ENCODE measurements around the gene PRSS1.
"Not testable (repeated sequence)": the region's sequence is repeated elsewhere in the genome, so short reads cannot be mapped to it uniquely, and the experiment has no call there.

PRSS1 gene

GRCh38 chr7:142749218-142749993, at the start of gene PRSS1:
Gene PRSS1, plus strand, starts transcription at chr7:142749472. Its CDS starts 13 bp downstream, at chr7:142749485.
- no peak for DNase-seq

DNA sequence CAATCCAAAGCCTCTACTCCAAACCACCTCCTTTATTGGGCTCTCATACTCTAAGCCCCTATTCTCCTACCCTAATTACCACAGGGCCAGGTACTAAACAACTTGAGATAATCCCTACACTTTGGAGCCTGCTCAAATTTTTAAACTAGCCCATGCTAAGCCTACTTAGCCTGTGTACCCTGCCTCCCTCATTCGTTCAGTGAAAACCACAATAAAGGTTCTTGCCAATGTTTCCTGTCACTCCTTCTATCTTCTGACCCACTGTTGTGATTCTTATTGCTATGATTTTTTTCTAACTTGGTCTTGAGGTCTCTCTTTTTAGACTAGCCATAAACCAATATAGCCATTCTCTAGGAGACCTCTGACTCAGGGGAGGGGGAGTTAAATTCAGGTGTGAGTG, 48.3 kb upstream of the PRSS1 start:
- DNase-seq: not testable (repeated sequence)

DNA sequence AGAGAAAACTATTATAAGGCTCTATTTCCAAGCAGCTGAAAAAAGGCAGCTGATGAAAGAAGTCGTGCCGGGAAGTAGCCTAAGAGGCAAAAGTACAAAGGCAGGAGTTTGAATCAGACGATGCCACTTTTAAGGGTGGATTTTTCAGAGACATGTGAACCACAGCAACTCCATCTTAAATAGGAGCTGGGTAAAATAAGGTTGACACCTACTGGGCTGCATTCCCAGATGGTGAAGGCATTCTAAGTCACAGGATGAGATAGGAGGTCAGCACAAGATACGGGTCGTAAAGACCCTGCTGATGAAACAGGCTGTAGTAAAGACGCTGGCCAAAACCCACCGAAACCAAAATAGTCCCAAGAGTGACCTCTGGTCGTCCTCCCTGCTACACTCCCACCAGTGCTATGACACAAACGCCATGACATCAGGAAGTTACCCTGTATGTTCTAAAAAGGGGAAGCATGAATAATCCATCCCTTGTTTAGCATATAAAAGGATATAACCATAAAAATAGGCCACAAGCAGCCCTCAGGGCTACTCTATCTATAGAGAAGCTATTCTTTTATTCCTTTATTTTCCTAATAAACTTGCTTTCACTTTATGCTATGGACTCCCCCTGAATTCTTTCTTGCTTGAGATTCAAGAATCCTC, 45.5 kb upstream of the PRSS1 start:
- DNase-seq: peak; percentile 9

- DNase-seq: not testable (repeated sequence)
Observed at GRCh38 chr7:142708726-142709125, 40.5 kb upstream of the PRSS1 start.

DNA sequence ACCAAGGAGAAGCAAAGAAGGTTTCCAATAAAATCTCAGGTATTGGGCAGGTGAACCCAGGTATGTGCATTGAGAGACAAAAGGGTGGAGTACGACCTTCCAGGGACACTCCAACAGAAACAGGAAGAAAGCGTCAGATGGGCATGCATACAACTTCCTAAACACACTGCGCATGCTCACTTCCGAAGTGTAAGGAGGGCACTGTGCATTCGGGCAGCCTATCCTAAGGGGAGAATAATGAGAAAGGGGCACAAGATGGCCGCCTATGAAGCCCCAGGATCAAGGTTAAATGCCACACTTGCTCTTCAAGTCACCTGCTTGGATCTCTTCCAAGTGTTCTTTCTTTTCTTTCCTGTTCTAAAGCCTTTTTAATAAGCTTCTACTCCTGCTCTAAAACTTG, 39.4 kb upstream of the PRSS1 start:
- no peak for DNase-seq

DNA sequence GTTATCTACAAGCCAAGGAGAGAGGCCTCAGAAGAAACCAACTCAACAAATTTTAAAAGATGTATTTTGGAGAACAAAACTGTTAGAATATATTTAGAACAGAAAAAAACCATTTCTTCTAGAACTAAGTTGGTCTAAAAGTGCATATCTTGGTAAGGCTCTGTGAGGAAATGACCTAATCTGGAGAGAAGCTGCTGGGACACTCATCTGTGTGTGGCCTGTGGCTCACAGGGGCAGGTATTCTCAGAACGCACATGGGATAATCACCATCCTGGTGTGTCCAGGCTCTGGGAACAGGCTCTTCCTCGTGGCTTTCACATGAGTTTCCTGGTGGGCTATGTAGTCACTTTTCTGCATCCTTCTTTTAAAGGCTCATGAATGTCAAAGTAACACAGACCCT, 38.1 kb upstream of the PRSS1 start:
- no peak for DNase-seq

DNA sequence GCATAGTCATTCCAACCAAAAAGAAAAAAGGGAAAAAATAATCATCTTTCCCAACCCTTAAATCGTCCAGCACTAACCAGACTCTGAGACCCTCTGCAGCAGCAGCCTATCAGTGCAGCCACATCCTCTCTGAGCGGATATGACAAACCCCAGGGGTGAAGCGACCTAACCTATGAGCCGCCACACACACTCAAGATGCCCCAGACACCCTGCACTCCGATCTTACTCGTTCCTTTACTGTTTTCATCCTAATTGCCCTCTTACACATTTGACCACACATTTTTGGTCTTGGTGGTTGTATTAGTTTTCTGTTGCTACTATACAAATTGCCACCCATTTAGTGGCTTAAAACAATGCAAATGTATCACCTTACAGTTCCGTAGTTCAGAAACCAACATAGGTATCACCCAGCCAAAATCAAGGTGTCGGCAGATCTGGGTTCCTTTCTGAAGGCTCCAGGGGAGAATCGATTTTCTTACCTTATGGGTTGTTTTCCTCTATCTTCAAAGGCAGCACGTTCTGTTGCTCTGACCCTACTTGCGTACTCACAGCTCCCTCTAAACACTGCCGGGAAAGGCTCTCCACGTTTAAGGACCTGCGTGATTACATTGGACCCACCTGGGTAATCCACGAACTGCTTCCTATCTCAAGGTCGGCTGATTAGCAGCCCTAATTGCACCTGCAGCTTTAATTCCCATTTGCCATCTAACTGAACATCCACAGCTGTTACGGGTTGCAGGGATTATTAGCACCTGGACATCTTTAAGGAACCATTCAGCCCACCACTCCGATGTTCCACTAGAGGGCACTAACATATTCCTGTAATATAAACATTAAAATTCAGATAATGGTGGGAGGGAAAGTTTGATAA, 37.3 kb upstream of the PRSS1 start:
- DNase-seq: peak; percentile 4

- DNase-seq: no peak
Observed at GRCh38 chr7:142712617-142712957, 36.7 kb upstream of the PRSS1 start.

DNA sequence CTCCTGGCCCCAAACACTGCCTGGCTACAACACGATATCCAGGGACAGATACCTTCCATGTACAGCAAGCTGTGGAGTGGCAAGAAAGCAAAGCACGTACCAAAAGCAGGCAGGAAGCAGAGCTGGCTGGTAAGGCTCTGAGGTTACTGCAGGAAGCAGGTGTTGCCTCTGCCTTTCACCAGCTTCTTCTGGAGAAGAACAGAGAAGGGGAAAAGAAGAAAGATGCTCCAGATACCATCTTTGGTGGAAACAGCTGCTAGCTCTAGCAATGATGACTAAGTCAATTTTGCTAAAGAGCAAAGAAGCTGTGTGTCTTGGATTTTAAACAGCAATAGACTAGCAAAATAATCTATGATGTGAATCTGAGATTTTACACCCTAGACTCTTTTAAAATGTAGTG, 34.9 kb upstream of the PRSS1 start:
- no peak for DNase-seq

DNA sequence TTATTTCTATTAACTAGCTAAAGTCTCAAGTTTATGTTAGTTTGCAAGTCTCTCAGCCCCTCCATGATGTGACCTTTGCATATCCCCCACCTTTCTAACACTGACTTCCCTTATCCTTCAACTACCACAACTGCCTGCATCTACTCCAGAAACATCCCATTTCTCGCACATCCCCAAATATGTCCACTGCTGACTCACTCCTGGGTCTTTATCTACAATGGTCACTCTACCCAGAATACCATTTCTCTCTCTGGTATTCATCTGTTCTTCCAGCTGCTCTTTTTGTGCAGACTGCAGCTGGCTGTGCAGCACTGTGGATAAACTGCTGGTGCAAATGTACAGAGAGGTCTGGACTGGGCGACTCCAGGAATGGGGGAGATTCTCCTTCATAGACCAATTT, 32.7 kb upstream of the PRSS1 start:
- peak; percentile 13 for DNase-seq

DNA sequence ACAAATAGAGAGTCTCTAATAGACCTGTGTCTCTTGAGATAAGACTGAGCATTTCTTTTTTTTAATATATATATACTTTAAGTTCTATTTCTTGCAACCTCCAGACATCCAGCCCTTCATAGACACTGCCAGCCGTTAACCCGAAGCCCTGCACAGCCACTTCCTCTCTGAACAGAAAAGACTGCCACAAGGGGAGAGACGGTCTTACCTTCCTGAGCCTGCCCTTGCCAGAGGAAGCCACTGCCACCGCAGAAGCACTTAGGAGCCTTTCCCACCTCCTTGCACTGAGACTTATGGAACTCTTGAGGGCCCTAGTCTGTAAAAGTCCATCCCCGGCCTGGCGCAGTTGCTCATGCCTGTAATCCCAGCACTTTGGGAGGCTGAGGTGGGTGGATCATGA, 31.8 kb upstream of the PRSS1 start:
- no peak for DNase-seq

GRCh38 chr7:142718313-142718712, 31.0 kb upstream of the PRSS1 start:
- no peak for DNase-seq

GRCh38 chr7:142720172-142720773, 29.0 kb upstream of the PRSS1 start:
- no peak for DNase-seq

DNA sequence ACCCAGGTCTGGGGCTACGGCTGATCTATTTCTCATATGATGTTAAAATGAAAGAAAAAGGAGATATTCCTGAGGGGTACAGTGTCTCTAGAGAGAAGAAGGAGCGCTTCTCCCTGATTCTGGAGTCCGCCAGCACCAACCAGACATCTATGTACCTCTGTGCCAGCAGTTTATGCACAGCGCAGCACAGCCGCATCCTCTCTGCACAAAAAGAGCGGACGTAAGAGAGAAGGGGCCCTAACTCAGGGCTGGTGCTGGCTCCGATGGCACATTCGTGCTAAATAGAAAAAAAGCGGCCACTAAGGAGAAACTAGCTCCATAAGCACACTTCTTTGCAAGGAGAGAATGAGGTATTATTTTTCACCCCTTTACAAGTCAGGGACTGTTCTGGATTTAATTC, 28.3 kb upstream of the PRSS1 start:
- no peak for DNase-seq

GRCh38 chr7:142722248-142722794, 27.0 kb upstream of the PRSS1 start:
- DNase-seq: no peak

- no peak for DNase-seq
Observed at GRCh38 chr7:142733271-142733670, 16.0 kb upstream of the PRSS1 start.

GRCh38 chr7:142739923-142740492, 9.3 kb upstream of the PRSS1 start:
- no peak for DNase-seq

DNA sequence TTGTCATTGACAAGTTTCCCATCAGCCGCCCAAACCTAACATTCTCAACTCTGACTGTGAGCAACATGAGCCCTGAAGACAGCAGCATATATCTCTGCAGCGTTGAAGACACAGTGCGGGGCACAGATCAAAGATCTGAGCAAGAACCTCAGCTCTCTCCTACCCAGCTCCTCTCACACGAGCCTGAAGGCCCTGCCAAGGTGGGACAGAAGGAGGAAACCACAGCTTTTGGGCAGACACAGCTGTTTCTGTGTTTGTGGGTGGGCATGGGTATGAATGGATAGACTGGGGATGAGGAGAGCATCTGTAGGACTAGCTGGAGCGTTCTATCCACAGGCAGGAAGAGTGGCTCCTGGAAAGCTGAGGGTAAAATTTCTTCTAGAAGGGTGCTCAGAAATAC, 8.5 kb upstream of the PRSS1 start:
- no peak for DNase-seq

DNA sequence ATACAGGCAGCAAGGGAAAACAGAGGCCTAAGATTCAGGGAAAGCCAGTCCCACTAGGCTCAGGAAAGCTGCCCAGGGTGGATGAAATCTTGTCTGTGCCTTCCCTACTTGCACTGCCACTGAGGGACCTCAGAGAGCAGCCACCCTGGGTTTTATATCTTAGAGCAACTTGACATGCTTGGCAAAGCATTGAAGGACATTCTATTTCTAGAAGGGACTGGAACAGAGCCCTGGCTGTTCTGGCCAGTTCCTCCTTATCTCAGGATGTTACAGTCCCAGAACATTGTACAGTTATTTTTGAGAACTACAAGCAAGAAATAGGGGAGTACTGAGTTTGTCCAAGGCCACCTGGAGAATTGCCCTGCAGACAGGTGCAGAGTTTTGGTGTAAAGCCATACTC, 7.3 kb upstream of the PRSS1 start:
- DNase-seq: not testable (repeated sequence)

GRCh38 chr7:142745091-142745635, 4.1 kb upstream of the PRSS1 start:
- no peak for DNase-seq

DNA sequence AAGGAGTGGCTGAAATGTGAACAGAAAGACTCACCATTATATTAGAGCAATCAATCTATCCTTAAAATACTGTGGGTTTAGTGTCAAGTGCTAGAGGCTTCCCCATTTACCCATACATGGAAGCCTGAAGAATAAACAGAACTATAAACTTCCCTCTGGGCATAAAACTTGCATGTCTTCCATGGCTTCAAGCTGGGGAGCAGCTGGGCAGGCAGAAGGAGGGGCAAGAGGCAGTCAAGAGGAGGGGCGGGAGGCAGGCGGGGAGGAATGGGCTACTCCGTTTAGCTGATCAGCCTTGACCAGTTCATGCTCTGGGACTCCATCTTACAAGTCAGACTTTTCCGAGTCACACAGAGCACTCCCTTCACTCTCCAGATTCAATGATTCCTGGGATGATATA, 3.5 kb upstream of the PRSS1 start:
- no peak for DNase-seq

DNA sequence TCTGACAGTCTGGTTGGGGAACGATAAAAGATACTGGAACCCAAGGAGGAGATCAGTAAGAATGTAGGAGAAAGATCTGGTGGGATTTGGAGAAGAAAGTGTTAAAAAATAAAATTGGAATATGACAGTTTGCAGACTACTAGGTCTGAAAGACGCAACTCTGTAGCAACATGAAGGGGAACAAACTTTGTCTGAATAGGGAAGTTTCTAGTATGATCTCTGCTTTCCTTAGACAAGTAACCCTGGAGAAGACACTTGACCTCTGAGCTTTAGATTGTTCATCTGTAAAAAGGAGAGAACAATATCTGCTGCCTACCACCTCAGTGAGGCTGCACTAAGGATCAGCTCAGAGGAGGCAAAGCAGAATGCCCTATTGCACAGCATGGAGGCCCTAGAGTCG, 3.0 kb upstream of the PRSS1 start:
- no peak for DNase-seq
